Measurements from ENCODE around the gene SMIM5. TPM values are rescaled to one million over a fixed set of nuclear protein-coding genes. Genes with fewer than 3 reads are reported as not detected.
A peak's percentile ranks its signal among the peaks of the same experiment; 100 is the strongest.

The SMIM5 gene
- total and polyA plus RNA-seq, 8 donors = 0.55 to 15.3 (median 0.86) TPM

GRCh38 chr17:75631353-75631752, 1.9 kb upstream of the SMIM5 start:
- intact Hi-C loops (cut with DNase I) = loop anchor here in 1 of 3 donors (5.0 kb wide), 1 partner anchor 116 kb away; no protein-coding TSS in a partner anchor

DNA sequence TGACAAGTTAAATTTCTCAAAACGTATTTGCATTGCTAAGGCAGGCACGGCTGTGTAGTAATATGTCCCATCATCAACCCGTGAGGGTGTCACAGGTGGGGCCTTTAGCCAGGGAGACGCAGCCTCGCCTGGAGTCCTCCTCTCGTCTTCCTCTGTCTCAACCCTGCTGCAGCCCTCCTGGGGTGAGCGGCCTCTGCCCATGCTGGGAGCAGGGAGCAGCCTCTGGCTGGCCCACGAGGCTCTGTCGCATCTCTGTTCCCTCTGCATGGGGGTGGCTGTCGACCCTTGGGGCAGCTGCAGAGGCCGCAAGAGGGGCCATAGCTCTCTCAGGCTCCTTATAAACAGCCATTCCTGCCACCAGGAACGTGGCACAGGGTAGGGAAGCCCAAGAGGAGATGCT, 806 bp upstream of the SMIM5 start:
- H3K4me3 ChIP-seq = no peak overlapping the region
- H3K4me1 ChIP-seq = peaks cover 13 to 14% (median 14%) of the 10 kb centered on the region in 3 donors
- ATAC-seq = no peak
- TF ChIP-seq, protein P1, sequence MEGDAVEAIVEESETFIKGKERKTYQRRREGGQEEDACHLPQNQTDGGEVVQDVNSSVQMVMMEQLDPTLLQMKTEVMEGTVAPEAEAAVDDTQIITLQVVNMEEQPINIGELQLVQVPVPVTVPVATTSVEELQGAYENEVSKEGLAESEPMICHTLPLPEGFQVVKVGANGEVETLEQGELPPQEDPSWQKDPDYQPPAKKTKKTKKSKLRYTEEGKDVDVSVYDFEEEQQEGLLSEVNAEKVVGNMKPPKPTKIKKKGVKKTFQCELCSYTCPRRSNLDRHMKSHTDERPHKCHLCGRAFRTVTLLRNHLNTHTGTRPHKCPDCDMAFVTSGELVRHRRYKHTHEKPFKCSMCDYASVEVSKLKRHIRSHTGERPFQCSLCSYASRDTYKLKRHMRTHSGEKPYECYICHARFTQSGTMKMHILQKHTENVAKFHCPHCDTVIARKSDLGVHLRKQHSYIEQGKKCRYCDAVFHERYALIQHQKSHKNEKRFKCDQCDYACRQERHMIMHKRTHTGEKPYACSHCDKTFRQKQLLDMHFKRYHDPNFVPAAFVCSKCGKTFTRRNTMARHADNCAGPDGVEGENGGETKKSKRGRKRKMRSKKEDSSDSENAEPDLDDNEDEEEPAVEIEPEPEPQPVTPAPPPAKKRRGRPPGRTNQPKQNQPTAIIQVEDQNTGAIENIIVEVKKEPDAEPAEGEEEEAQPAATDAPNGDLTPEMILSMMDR (IDR thresholded peaks at IDR 0.05) = no peak
- peak in 2 of 6 donors; percentile 35 to 60 for DNase-seq
- no peaks in the 10 kb centered on the region for H3K9me3 ChIP-seq
- no peaks in the 10 kb centered on the region for H3K36me3 ChIP-seq
- no peak for FAIRE-seq
- intact Hi-C loops (cut with DNase I) = loop anchor here in 1 of 3 donors (5.0 kb wide), 1 partner anchor 115 kb away; no protein-coding TSS in a partner anchor
- no peak overlapping the region for H3K27ac ChIP-seq
- no peaks in the 10 kb centered on the region for H3K27me3 ChIP-seq
- WGBS, 2 donors = 70 to 72% methylated on average over 12 of the region's 12 CpGs

More at GRCh38 chr17:75631353-75631752, 1.9 kb upstream of the SMIM5 start:
- TF ChIP-seq, protein P1 (IDR thresholded peaks at IDR 0.05) = no peak
- Histone ChIP-seq H3K4me1 (peaks cover 13 to 14% (median 14%) of the 10 kb centered on the region in 3 donors), H3K27ac (no peak overlapping the region), H3K27me3 (no peaks in the 10 kb centered on the region), H3K36me3 (no peaks in the 10 kb centered on the region), H3K4me3 (no peak overlapping the region), H3K9me3 (no peaks in the 10 kb centered on the region)
- DNase-seq = peak in 3 of 6 donors; percentile 50 to 72 (median 60)
- ATAC-seq = no peak
- WGBS, 2 donors = 89 to 92% methylated on average over 27 of the region's 27 CpGs
- FAIRE-seq = no peak

DNA sequence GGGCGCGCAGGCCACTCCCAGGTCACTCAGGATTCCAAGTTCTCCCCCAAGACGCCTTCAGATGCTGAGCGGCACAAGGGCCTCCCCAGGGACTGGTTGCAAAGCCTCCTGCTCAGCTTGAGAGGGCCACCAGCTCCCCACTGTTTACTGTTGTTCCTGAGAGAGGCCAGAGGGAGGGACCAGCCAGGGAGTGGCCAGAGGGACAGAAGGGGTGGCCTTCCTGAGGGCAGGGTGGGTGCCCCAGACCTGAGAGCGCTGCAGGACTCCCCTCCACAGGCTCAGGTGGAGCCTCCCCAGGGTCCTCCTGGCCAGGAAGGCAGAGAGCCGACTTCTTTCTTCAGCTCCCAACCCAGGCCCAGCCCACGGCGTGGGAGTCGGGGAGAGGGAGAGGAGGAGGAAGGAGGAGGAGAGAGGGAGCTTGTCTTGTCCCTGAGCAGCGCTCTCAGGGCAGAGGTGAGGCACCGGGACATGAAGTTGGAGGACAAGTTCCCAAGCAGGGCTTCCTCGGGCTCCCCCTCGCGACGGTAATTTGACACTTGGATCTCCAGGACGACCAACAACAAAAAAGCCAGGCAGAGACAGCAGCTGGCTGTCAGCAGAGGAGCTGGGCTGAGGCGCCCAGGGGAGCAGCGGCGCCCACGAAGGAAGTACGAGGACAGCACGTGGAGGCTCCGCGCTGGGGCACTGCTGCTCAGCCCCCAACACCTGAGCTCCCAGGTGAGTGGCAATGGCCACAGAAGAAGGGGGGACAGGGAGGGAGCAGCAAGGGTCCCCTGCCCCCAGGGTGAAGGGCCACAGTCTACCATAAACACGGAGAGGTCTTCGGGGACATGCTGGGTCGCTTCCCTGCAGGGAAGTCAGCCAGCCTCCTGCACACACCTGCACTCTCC, 497 bp downstream of the SMIM5 start:
- Histone ChIP-seq H3K4me3 (peak overlapping the region in 1 of 4 donors; percentile 17), H3K27me3 (no peaks in the 10 kb centered on the region), H3K36me3 (no peaks in the 10 kb centered on the region), H3K9me3 (no peaks in the 10 kb centered on the region), H3K27ac (peak overlapping the region; percentile 17 to 68 (median 54)), H3K4me1 (peaks cover 13 to 14% (median 14%) of the 10 kb centered on the region in 3 donors)
- peak; percentile 90 to 96 (median 91) for DNase-seq
- ATAC-seq = peak; percentile 87 to 91 (median 88)
- intact Hi-C loops (cut with DNase I) = loop anchor here in 1 of 3 donors (5.0 kb wide), 1 partner anchor 114 kb away; no protein-coding TSS in a partner anchor
- TF ChIP-seq, protein P1 (IDR thresholded peaks at IDR 0.05) = peak; percentile 29 to 49 (median 41)
- WGBS, 2 donors = 13 to 16% methylated on average over 27 of the region's 27 CpGs
- no peak for FAIRE-seq

- H3K4me3 ChIP-seq = peak overlapping the region in 1 of 4 donors; percentile 17
- intact Hi-C loops (cut with DNase I) = loop anchor here in 1 of 3 donors (5.0 kb wide), 1 partner anchor 113 kb away; no protein-coding TSS in a partner anchor
- no peaks in the 10 kb centered on the region for H3K36me3 ChIP-seq
- no peaks in the 10 kb centered on the region for H3K9me3 ChIP-seq
- H3K27me3 ChIP-seq = no peaks in the 10 kb centered on the region
- H3K4me1 ChIP-seq = peaks cover 13 to 14% (median 14%) of the 10 kb centered on the region in 3 donors
- 83 to 87% methylated on average over 8 to 9 of the region's 9 CpGs for WGBS, 2 donors
- ATAC-seq = no peak
- DNase-seq = peak in 1 of 6 donors; percentile 51
- TF ChIP-seq, protein P1 (IDR thresholded peaks at IDR 0.05) = no peak
- peak overlapping the region; percentile 17 to 68 (median 54) for H3K27ac ChIP-seq
- FAIRE-seq = no peak
These were observed 1.1 kb downstream of the SMIM5 start for GRCh38 chr17:75634376-75634740.

Measured in pancreas (tissue), 10 donors.